HEK293T (cell line): ENCODE measurements around the gene ARHGAP28.

Experiments used
- ARNT ChIP-seq: fragments of 450-650 bp; IDR thresholded peaks from 2 replicates; pipeline ENCODE4 v1.6.1; 2017; ENCODE audit warnings: mild to moderate bottlenecking
- BHLHE40 ChIP-seq: fragments of 450-650 bp; IDR thresholded peaks from 2 replicates; pipeline ENCODE4 v1.6.1; 2016; ENCODE audit warnings: mild to moderate bottlenecking, moderate library complexity, borderline replicate concordance
- CTBP1 ChIP-seq: fragments of 450-650 bp; IDR thresholded peaks from 2 replicates; pipeline ENCODE4 v1.6.1; 2016; ENCODE audit warnings: borderline replicate concordance
- ELF4 ChIP-seq: fragments of 450-650 bp; IDR thresholded peaks from 2 replicates; pipeline ENCODE4 v1.6.1; 2017; ENCODE audit warnings: antibody characterized with exemption
- FOXK2 ChIP-seq: fragments of 450-650 bp; IDR thresholded peaks from 2 replicates; pipeline ENCODE4 v1.6.1; 2016; ENCODE audit warnings: mild to moderate bottlenecking
- FOXM1 ChIP-seq: fragments of 450-650 bp; IDR thresholded peaks from 2 replicates; pipeline ENCODE4 v1.6.1; 2017; ENCODE audit warnings: mild to moderate bottlenecking, borderline replicate concordance
- HDGF ChIP-seq: fragments of 450-650 bp; IDR thresholded peaks from 2 replicates; pipeline ENCODE4 v1.6.1; 2017; ENCODE audit warnings: antibody characterized with exemption, borderline replicate concordance
- L3MBTL2 ChIP-seq: fragments of 450-650 bp; conservative IDR thresholded peaks from 2 replicates; pipeline ENCODE4 v1.6.1; 2016; ENCODE audit warnings: mild to moderate bottlenecking
- SP1 ChIP-seq: fragments of 450-650 bp; IDR thresholded peaks from 2 replicates; pipeline ENCODE4 v1.6.1; 2017
- ZNF384 ChIP-seq: fragments of 450-650 bp; IDR thresholded peaks from 2 replicates; pipeline ENCODE4 v1.6.1; 2016
- TF ChIP-seq, protein P1 (sequence below): fragments of 450-650 bp; IDR thresholded peaks from 2 replicates; pipeline ENCODE4 v1.6.1; 2016

DNA sequence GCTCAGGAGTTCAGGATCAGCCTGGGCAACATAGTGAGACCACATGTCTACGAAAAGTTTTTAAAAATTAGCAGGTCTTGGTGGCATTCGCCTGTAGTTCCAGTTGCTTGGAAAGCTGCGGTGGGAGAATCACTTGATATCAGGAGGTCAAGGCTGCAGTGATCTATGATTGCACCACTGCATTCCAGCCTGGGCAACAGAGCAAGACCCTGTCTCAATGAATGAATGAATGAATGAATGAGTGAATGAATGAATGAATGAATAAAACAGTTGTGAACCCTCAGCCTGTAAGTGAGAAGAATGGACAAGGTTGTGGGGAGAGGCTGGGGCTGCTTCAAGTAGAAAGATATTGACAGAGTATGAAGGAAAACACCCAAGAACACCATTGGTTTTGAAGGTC is 48.0 kb downstream of the ARHGAP28 start:
- TF ChIP-seq CTBP1 (no peak), ZNF384 (no peak), ARNT (no peak), ELF4 (no peak), FOXM1 (no peak), L3MBTL2 (no peak), BHLHE40 (no peak), HDGF (no peak), SP1 (no peak), FOXK2 (no peak)
- TF ChIP-seq, protein P1, sequence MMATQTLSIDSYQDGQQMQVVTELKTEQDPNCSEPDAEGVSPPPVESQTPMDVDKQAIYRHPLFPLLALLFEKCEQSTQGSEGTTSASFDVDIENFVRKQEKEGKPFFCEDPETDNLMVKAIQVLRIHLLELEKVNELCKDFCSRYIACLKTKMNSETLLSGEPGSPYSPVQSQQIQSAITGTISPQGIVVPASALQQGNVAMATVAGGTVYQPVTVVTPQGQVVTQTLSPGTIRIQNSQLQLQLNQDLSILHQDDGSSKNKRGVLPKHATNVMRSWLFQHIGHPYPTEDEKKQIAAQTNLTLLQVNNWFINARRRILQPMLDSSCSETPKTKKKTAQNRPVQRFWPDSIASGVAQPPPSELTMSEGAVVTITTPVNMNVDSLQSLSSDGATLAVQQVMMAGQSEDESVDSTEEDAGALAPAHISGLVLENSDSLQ = no peak
